HG02798 (cell line): ENCODE results near the gene ACAA2.

Experiments used
- ATAC-seq: cut with Tn5 transposase; IDR thresholded peaks from one replicate; pipeline ENCODE4 v1.9.1; 2021; ENCODE audit warnings: mild to moderate bottlenecking; ENCODE audit not compliant: unreplicated experiment, poor library complexity

Gene ACAA2

DNA sequence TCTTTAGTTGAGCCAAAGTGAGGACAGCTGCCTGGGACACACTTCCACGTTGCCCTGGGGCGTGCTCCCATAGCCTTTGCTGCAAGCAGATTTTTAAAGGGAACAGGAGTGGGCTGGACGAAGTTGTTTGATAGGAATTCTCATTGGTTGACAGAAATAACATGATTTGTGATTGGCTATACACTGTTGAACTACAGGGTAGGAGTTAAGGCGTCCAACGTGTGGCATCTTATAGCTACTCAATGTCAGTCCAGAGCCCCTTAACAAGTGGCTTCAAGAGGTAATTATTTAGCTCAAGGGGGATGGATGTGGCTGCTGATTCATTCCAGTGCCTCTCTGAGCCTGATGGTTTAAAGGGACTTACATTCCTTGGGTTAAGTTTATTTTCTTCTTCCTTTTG is 65.5 kb downstream of the ACAA2 start:
- ATAC-seq: no peak

DNA sequence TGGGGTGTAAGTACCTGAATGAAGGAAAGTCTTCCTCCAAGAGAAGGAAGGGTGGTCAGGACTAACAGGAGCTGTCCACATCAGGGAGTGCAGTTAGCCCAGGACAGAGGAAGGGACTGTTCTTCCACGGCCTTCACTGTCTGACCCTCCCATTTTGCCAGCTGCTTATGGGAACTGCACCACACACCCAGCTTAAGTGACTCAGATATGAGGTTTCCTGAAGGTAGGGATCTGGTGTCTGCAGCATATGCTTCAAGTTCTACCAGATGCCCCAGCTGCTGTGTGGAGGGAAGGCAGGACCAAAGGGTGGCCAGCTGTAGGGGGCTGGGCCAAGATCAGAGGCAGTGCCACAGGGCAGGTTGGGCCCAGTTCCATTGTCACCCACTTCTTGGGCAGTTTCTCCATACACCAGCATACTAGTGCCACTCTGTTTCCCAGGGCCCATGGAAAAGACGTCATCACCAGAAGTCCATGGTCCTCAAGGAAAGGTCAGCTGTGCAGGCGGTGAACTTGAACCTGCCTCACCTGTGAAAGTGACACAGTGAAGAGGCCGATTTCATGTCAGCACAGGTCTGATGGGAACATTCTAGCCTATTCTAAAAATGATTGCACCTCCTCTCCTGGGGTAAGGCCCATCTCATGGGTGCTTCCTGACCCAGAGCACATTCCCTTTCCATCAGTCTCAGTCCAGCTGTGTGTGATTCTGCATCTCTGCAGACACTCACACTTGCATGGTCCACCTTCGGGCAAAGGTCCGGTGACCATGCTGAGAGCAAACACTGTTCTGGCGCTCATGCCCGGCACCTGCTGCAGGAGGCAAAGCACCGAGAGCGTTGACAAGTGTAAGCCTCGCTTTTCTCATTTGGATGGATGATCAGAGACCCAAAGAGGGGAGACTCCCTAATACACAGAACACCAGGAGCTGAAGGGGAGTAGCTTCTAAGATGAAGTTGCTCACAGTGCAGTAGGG is 68.0 kb downstream of the ACAA2 start:
- no peak for ATAC-seq

DNA sequence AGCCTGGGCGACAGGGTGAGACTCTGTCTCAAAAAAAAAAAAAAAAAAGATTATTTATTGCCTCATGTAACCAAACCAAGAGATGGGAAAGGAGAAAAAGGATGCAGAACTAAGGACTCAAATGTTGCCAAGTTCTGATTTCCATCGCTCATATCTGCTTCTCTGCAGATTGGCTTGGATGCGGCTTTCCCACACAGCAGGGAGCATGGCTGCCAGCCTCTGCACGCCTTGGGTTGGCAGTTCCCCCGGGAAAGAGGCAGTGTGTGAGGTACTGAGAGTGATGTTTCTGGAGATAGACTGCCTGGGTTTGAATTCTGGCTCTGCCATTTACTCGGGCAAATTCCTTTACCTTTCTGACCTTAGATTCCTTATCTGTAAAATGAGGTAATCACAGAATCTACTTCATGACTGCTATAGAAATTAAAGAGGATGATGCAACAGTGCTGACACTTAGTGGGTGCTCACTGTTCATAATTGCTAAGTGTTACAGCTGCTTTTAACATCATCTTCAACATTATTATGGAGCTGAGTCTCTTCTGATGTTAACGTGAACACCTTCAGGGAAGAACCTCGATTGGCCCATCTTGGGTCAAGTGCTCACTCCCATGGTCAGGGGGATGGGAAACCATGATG is 68.8 kb downstream of the ACAA2 start:
- no peak for ATAC-seq

DNA sequence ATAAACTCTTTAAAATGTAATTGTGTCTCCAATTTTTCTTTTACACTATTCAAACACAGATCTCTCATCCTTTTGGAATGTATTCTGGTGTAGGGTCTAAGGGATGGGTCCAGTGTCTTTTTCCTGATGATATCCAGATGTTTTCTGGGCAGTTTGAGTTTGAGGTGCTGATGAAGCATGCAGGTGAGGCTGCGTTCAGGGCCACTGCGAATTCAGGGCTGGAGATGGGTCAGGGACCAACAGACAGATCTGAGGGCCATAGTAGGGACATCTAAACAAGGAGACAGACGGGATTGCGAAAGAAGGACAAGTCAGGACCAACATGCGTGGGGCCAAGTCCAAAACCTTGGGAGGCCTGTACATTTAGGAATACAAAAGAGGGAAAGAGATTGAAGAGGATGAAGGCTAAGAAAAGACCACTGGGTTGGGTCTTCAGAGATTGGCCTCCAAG is 70.2 kb downstream of the ACAA2 start:
- no peak for ATAC-seq

DNA sequence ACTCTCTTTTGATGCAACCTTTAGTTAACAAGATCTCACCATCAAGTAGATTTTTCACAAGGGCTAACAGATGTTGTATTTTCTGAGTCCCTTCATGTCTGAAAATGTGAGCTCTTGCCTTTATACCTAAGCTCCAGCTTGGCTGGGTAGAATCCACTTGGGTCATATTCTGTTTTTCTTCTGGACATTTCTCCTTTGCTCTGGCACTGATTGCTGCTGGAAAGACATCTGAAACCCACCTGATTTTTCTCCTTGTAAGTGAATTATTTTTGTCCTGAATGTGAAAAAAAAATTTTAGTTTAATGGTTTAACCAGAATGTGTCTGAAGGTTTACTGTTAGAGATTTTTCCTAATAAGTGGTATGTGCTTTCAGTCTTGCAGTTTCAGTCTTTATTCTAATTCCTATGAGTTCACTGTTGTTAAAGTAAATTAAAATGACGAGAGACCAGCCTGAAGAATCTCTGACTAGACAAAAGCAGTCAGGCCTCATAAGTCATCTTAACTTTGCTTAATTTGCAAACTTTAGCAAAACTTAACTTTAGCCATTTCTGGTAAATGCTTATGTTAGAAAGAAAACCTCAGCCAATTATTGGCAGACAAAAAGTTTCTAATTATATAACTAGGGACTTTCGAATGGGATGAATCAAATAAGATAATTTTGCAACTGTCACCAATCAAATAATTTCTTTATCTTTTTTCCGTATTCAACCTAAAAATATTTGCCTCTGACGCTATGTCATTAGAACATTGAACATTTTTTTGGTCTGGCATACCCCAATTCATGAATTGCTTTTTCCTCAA is 70.8 kb downstream of the ACAA2 start:
- no peak for ATAC-seq

DNA sequence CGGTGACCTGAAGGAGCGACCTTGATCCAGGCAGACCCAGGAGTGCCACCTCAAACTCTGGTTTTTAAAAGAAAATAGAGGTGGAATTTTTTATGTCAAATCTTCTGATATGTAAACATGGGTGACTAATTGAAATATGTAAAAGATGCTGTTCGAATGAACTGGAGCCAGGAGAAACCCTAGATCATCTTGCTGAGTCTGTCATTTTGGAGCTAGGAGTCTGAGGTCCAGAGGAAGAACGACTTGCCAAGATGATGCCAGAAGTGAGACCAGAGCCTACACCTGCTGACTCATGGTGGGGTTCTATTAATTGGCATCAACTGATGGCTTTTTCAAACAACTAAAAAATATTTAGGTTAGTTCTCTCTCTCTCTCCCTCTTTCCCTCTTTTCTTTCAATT is 74.1 kb downstream of the ACAA2 start:
- ATAC-seq: no peak

DNA sequence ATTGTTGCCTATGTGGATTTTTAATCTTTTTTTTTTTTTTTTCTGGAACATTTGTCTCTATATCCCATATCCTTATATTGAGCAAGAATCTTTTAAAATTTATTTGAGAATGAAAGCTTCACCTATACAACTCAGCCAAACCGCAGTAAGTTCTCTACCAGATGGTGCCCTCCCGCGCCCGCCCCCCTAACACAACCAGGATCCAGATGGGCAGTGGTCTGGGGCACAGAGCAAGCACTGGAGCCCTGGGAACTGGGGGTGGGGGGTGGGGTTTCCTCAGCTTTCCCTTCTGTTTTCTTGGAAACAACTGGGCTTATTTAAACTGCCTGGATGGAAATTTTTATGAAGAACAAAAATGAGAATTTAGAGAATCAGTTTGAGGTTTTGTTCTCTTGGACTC is 74.6 kb downstream of the ACAA2 start:
- no peak for ATAC-seq

DNA sequence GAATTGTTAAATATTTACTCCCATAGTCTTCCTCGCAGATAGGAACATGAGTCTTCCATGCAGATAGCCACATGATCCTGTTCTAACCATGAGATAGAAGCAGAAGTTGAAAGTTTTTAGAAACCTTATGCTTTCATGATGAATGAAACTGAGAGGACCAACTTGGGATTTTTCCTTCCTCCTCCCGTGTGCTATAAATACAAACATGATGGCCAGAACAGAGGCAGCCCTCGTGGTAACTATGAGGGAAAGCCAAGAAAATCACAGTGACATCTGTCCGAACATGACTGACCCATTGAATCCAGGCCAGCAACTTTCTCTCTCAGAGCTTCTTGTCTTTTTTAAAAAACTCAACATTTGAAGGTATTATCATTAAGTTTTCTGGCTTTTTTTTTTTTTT is 78.5 kb downstream of the ACAA2 start:
- ATAC-seq: no peak

DNA sequence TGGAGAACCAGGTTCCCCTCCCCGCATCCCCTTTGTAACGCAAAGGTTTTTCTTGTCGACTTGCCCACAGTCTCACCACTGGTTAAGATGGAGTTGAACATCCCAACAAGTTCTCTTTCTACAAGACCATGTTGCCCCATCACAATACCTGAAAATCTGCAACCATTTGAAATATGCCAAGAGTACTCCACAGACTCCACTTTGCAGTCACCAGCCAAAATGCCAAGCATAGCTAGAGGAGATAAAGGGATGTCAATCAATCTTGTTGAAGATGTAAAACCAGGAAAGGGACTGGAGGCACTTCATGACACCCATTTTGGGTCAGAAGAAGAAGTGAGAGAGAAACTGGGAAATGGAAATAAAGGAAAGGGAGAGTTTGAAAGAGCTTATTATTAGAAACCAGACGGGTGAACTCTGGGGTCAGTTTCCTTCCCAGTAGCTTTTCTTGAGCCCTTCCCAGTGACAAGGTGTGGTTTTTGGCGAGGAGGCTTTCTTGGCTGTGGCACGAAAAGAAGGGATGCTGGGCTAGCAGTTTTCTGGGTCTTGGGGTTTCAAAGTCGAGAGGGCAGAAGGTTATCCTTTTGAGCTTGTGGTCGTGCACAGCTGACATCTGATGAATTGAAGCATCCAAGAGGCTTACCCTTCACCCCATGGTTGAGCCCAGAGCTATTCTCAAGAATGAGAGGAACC is 79.3 kb downstream of the ACAA2 start:
- no peak for ATAC-seq

DNA sequence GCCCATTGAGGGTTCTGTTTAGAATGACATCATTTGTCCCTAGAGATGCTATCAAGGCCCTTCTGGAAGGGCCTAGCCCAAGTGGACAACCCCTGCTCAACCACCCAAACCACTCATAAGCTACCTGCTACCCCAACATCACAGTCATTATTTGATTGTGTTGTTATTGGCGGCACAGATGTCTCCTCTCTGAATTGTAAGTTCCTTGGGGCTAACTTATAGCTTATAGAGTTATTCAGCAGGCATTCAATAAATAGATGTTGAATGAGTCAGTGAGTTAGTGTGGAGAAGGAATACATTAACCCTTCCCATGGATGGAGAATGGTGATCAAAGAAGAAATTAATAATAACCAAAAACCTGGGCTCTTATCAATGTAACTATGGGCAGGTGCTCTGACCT is 80.0 kb downstream of the ACAA2 start:
- ATAC-seq: no peak
